Measurements from ENCODE around the gene EFCAB11.

Gene EFCAB11

DNA sequence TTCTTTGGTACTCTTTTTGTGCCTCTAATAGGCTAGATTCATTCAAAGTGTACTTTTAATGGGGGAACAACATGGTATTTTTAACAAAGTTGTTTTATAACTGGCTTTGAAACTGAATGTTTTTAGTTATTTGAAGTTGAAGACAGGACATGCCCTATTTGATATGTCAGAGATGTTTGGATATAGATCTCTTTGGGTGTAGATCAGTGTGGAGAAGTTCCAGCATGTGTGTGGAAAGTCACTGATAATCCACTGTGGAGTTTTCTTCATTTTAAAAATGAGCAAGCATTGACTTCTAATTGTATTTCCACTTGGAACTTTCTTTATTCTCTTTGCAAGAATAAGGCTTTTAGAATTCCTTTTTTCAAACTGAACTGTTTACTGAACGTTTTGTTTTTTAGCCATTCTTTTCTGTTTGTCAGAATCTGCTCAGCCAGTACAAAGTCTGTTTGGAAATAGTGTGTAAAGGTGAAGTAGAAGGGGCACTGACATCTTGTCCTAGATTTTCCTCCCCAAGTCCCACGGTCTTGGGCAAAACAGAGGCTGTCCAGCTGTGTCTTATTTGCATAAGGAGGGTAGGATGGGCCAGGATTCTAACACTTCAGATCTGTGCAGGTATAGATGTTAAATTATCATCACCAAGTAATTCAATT, 36.2 kb upstream of the EFCAB11 start:
- ATAC-seq = no peak
- TF ChIP-seq OSR1 (CRISPR knock-in tag; IDR thresholded peaks at IDR 0.05) (no peak), RARB (CRISPR knock-in tag; IDR thresholded peaks at IDR 0.05) (no peak), GLIS3 (CRISPR knock-in tag; IDR thresholded peaks at IDR 0.05) (no peak), ZNF8 (CRISPR knock-in tag; IDR thresholded peaks at IDR 0.05) (no peak), TCF4 (CRISPR knock-in tag; IDR thresholded peaks at IDR 0.05; ENCODE audit: borderline replicate concordance) (no peak), BACH2 (CRISPR knock-in tag; IDR thresholded peaks at IDR 0.05; ENCODE audit: borderline replicate concordance) (no peak), TOX (CRISPR knock-in tag; IDR thresholded peaks at IDR 0.05; ENCODE audit: borderline replicate concordance) (no peak), ZC3H10 (CRISPR knock-in tag; IDR thresholded peaks at IDR 0.05) (no peak), ZFP3 (CRISPR knock-in tag; IDR thresholded peaks at IDR 0.05) (no peak)
- TF ChIP-seq, protein P1, sequence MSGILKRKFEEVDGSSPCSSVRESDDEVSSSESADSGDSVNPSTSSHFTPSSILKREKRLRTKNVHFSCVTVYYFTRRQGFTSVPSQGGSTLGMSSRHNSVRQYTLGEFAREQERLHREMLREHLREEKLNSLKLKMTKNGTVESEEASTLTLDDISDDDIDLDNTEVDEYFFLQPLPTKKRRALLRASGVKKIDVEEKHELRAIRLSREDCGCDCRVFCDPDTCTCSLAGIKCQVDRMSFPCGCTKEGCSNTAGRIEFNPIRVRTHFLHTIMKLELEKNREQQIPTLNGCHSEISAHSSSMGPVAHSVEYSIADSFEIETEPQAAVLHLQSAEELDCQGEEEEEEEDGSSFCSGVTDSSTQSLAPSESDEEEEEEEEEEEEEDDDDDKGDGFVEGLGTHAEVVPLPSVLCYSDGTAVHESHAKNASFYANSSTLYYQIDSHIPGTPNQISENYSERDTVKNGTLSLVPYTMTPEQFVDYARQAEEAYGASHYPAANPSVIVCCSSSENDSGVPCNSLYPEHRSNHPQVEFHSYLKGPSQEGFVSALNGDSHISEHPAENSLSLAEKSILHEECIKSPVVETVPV (CRISPR knock-in tag; IDR thresholded peaks at IDR 0.05) = no peak
- TF ChIP-seq, protein P2, sequence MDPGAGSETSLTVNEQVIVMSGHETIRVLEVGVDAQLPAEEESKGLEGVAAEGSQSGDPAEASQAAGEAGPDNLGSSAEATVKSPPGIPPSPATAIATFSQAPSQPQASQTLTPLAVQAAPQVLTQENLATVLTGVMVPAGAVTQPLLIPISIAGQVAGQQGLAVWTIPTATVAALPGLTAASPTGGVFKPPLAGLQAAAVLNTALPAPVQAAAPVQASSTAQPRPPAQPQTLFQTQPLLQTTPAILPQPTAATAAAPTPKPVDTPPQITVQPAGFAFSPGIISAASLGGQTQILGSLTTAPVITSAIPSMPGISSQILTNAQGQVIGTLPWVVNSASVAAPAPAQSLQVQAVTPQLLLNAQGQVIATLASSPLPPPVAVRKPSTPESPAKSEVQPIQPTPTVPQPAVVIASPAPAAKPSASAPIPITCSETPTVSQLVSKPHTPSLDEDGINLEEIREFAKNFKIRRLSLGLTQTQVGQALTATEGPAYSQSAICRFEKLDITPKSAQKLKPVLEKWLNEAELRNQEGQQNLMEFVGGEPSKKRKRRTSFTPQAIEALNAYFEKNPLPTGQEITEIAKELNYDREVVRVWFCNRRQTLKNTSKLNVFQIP (CRISPR knock-in tag; IDR thresholded peaks at IDR 0.05; ENCODE audit: borderline replicate concordance, low read depth) = no peak
- TF ChIP-seq, protein P3, sequence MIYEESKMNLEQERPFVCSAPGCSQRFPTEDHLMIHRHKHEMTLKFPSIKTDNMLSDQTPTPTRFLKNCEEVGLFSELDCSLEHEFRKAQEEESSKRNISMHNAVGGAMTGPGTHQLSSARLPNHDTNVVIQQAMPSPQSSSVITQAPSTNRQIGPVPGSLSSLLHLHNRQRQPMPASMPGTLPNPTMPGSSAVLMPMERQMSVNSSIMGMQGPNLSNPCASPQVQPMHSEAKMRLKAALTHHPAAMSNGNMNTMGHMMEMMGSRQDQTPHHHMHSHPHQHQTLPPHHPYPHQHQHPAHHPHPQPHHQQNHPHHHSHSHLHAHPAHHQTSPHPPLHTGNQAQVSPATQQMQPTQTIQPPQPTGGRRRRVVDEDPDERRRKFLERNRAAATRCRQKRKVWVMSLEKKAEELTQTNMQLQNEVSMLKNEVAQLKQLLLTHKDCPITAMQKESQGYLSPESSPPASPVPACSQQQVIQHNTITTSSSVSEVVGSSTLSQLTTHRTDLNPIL (CRISPR knock-in tag; IDR thresholded peaks at IDR 0.05; ENCODE audit: low read depth) = no peak

DNA sequence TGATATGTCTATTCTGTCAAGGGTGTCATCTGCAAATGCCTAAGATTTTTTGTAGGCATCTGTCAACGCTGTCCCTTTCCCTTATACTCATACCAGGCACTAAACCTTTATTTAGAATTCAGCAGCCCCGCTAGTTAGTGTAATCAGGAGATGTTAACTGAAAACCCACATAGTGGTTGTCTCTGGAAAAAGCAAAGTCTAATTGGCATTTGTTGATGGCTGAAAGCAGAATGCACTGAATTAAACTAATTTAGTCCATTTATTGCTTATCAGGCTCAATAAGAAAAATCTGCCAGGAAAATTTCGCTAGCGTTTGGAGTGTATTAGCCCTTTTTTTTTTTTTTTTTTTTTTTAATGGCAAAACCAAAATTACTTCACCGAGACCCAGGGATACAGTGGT, 35.7 kb upstream of the EFCAB11 start:
- ATAC-seq = no peak
- TF ChIP-seq ZFP3 (CRISPR knock-in tag; IDR thresholded peaks at IDR 0.05) (no peak), ZNF565 (CRISPR knock-in tag; conservative IDR thresholded peaks at IDR 0.05; ENCODE audit: low read depth) (no peak), SNAI2 (CRISPR knock-in tag; IDR thresholded peaks at IDR 0.05) (no peak), CSDC2 (CRISPR knock-in tag; IDR thresholded peaks at IDR 0.05) (no peak), ZC3H10 (CRISPR knock-in tag; IDR thresholded peaks at IDR 0.05) (no peak), BACH2 (CRISPR knock-in tag; IDR thresholded peaks at IDR 0.05; ENCODE audit: borderline replicate concordance) (no peak), ZNF70 (CRISPR knock-in tag; IDR thresholded peaks at IDR 0.05) (no peak), TCF4 (CRISPR knock-in tag; IDR thresholded peaks at IDR 0.05; ENCODE audit: borderline replicate concordance) (no peak; the same call in 1 of the 2 replicates), ESRRG (CRISPR knock-in tag; IDR thresholded peaks at IDR 0.05) (no peak), ISL1 (CRISPR knock-in tag; IDR thresholded peaks at IDR 0.05) (peak; percentile 26; the same call in 1 of the 2 replicates), OSR1 (CRISPR knock-in tag; IDR thresholded peaks at IDR 0.05) (no peak)
- TF ChIP-seq, protein P4, sequence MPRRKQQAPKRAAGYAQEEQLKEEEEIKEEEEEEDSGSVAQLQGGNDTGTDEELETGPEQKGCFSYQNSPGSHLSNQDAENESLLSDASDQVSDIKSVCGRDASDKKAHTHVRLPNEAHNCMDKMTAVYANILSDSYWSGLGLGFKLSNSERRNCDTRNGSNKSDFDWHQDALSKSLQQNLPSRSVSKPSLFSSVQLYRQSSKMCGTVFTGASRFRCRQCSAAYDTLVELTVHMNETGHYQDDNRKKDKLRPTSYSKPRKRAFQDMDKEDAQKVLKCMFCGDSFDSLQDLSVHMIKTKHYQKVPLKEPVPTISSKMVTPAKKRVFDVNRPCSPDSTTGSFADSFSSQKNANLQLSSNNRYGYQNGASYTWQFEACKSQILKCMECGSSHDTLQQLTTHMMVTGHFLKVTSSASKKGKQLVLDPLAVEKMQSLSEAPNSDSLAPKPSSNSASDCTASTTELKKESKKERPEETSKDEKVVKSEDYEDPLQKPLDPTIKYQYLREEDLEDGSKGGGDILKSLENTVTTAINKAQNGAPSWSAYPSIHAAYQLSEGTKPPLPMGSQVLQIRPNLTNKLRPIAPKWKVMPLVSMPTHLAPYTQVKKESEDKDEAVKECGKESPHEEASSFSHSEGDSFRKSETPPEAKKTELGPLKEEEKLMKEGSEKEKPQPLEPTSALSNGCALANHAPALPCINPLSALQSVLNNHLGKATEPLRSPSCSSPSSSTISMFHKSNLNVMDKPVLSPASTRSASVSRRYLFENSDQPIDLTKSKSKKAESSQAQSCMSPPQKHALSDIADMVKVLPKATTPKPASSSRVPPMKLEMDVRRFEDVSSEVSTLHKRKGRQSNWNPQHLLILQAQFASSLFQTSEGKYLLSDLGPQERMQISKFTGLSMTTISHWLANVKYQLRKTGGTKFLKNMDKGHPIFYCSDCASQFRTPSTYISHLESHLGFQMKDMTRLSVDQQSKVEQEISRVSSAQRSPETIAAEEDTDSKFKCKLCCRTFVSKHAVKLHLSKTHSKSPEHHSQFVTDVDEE (CRISPR knock-in tag; IDR thresholded peaks at IDR 0.05) = 0 out of 2 replicates have a peak, but pooled peaks have one; percentile 22
- TF ChIP-seq, protein P1 (CRISPR knock-in tag; IDR thresholded peaks at IDR 0.05) = no peak

DNA sequence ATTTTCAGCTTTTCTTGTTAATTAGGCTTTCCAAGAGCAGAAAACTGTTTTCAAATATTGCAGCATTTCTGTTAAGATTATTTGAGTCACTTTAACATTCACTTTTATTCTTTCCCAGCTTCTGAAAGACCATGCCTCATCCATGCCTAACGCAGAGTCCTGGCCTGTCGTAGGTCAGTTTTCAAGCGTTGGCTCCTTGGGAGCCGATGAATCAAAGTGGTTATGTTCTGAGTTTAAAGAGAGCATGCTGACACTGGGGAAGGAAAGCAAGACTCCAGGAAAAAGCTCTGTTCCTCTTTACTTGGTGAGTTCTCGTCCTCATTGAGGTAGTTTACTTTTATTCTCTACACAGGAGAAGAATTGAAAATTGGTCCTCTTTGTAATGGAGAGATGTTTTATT, 34.3 kb upstream of the EFCAB11 start:
- no peak for ATAC-seq
- TF ChIP-seq RARB (CRISPR knock-in tag; IDR thresholded peaks at IDR 0.05) = no peak
- TF ChIP-seq ZNF70 (CRISPR knock-in tag; IDR thresholded peaks at IDR 0.05) = no peak
- TF ChIP-seq ISL1 (CRISPR knock-in tag; IDR thresholded peaks at IDR 0.05) = no peak
- no peak for TF ChIP-seq TCF4 (CRISPR knock-in tag; IDR thresholded peaks at IDR 0.05; ENCODE audit: borderline replicate concordance)
- no peak for TF ChIP-seq ZFP30 (CRISPR knock-in tag; IDR thresholded peaks at IDR 0.05)
- TF ChIP-seq, protein P2 (CRISPR knock-in tag; IDR thresholded peaks at IDR 0.05; ENCODE audit: borderline replicate concordance, low read depth) = no peak
- TF ChIP-seq, protein P5, sequence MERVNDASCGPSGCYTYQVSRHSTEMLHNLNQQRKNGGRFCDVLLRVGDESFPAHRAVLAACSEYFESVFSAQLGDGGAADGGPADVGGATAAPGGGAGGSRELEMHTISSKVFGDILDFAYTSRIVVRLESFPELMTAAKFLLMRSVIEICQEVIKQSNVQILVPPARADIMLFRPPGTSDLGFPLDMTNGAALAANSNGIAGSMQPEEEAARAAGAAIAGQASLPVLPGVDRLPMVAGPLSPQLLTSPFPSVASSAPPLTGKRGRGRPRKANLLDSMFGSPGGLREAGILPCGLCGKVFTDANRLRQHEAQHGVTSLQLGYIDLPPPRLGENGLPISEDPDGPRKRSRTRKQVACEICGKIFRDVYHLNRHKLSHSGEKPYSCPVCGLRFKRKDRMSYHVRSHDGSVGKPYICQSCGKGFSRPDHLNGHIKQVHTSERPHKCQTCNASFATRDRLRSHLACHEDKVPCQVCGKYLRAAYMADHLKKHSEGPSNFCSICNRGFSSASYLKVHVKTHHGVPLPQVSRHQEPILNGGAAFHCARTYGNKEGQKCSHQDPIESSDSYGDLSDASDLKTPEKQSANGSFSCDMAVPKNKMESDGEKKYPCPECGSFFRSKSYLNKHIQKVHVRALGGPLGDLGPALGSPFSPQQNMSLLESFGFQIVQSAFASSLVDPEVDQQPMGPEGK (CRISPR knock-in tag; IDR thresholded peaks at IDR 0.05; ENCODE audit: borderline replicate concordance) = no peak
- TF ChIP-seq, protein P1 (CRISPR knock-in tag; IDR thresholded peaks at IDR 0.05) = no peak
- no peak for TF ChIP-seq ARNTL (CRISPR knock-in tag; IDR thresholded peaks at IDR 0.05; ENCODE audit: borderline replicate concordance, low read depth)
- TF ChIP-seq CSDC2 (CRISPR knock-in tag; IDR thresholded peaks at IDR 0.05) = no peak
- no peak for TF ChIP-seq BACH2 (CRISPR knock-in tag; IDR thresholded peaks at IDR 0.05; ENCODE audit: borderline replicate concordance)
